HepG2 (cell line): ENCODE data around the gene EMILIN1.

Experiments used
- EZH2 ChIP-seq: conservative IDR thresholded peaks from 2 replicates; pipeline ENCODE4 v1.6.1; 2012; ENCODE audit warnings: mild to moderate bottlenecking, low read depth, low read length, moderate library complexity
- MAX ChIP-seq: IDR thresholded peaks from 2 replicates; pipeline ENCODE4 v1.6.1; 2012; ENCODE audit warnings: inconsistent platforms
- POLR2AphosphoS5 ChIP-seq: IDR thresholded peaks from 2 replicates; pipeline ENCODE4 v1.6.1; 2012; ENCODE audit warnings: low read depth, low read length
- REST ChIP-seq, 2 experiments: IDR thresholded peaks; 2 replicates each; pipeline ENCODE4 v1.6.1; 2011 to 2012; ENCODE audit warnings: low read length in 2 of 2, borderline replicate concordance in 1 of 2, low read depth in 1 of 2, mild to moderate bottlenecking in 1 of 2, moderate library complexity in 1 of 2
- SRSF4 ChIP-seq: fragments of 200-400 bp; formaldehyde crosslinking; IDR thresholded peaks from one replicate; pipeline ENCODE4 v1.6.1; 2018; ENCODE audit warnings: mild to moderate bottlenecking, low read depth, low read length, moderate library complexity; ENCODE audit not compliant: poor library complexity, severe bottlenecking
- THAP11 ChIP-seq: IDR thresholded peaks from 2 replicates; pipeline ENCODE4 v1.6.1; 2016; ENCODE audit warnings: missing biosample characterization, missing genetic modification reagents
- THRA ChIP-seq: sonication (generic); formaldehyde crosslinking; IDR thresholded peaks from 2 replicates; pipeline ENCODE4 v1.4.0; 2020; ENCODE audit warnings: missing genetic modification reagents, borderline replicate concordance
- ZNF431 ChIP-seq: sonication (generic); formaldehyde crosslinking; IDR thresholded peaks from 2 replicates; pipeline ENCODE4 v1.9.0; 2022; ENCODE audit warnings: missing genetic modification reagents, low read depth, mild to moderate bottlenecking, borderline replicate concordance
- ZNF780A ChIP-seq: sonication (generic); formaldehyde crosslinking; IDR thresholded peaks from 2 replicates; pipeline ENCODE4 v1.8.0; 2022; ENCODE audit warnings: mild to moderate bottlenecking, missing genetic modification reagents, moderate library complexity

- TF ChIP-seq ZNF431 (CRISPR knock-in tag) = no peak
- TF ChIP-seq THAP11 (CRISPR knock-in tag) = no peak
- TF ChIP-seq ZNF780A = no peak
- no peak for TF ChIP-seq POLR2AphosphoS5
- TF ChIP-seq SRSF4 = no peak
- TF ChIP-seq MAX = no peak
- TF ChIP-seq EZH2 = no peak
- no peak for TF ChIP-seq REST (IDR thresholded peaks at IDR 0.05; ENCODE audit: borderline replicate concordance in 1 of 2, low read depth in 1 of 2, low read length in 2 of 2)
- TF ChIP-seq THRA (CRISPR knock-in tag) = no peak
Measured at GRCh38 chr2:27073782-27074181, 4.6 kb upstream of the EMILIN1 start.
